ENCODE measurements around the gene WWC2.

DNA sequence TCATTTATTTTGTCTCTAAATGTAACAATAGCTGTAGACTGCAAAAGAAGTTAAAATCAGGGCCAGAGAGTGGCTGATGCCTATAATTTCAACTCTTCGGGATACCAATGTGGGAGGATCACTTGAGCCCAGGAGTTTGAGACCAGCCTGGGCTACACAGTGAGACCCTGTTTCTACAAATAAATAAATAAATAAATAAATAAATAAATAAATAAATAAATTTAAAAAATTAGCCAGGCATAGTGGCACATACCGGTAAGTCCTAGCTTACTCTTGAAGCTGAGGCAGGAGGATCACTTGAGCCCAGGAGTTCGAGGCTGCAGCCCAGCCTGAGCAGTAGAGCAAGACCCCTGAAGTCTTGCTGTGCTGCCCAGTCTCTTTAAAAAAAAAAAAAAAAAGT is 79.1 kb downstream of the WWC2 start:
- TF ChIP-seq POLR2AphosphoS5 (IDR thresholded peaks at IDR 0.05) = no peak
- TF ChIP-seq CTCF (IDR thresholded peaks at IDR 0.05) = no peak
